HCEC 1CT (cell line): Measurements from ENCODE around the gene PVALEF.

Experiments used
- DNase-seq: peaks from one replicate; pipeline ENCODE4 v3.0.0-alpha.2; 2017

PVALEF gene

DNA sequence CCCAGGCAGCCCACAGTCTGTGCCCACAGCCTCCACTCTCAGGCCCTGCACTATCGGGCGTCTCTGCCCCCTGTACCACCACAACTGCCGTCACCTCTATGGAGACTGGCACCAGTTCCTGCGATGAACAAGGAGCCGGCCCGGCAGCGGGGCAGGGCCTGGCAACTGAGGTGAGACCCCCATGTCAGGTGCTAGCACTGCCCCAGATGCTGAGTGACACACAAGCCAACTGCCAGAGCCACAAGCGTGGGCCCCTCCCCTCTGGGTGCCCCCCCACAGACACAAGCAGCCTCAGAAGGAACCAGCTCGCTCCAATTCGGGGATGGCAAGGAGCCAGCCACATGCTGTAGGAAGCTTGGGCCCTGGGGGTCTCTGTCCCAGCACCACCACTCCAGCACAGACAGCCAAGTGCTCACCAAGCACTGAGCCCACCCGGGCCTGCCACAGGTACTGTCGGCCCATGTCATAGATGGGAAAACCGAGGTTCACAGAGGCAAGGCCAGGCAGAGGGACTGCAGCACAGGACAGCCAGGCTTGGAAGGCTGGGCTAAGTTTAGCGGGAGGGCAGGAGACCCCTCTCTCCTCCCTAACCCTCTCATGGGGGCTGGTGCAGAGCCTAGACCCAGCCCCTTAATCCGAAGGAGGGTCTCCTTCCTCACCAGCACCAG is 1.5 kb upstream of the PVALEF start:
- no peak for DNase-seq

DNA sequence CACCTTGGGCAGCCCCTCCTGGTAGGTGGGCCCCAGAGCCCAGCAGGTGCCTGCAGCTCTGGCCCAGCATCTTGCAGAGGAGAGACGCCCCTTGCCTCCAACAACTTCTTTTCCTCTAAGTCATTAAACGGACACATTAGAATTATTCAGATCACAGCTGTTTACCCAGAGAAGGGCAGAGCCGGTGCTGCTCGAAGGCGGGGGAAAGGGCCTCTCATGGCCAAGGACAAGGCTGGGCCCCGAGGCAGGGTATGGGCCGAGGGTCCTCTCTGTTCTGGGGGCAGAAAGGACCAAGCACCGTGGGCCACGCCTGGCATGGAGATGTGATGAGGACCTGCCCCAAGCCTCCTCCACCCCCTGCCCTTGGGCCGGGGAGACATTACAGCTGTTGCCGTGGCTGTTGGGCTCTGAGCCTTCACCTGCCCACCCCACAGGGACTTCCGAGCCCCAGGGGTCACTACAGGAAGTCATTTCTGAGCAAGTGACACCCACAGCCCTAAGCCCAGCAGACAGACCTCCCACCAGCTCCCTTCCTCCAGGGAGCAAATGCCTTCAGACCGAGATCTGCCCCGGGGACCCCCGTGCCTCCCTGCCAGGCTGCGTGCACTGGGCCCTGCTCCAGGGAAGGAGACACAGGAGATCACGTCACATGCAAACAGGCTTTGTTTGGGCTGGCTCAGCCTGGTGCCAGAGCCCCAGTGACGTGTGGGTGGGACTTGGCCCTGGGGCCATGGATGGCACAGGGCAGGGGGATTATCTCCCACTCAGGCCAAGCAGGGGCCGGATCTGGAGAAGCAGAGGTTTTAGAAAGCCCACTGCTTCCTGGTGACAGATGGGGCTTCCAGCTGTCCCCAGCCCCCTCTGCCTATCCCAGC is 699 bp upstream of the PVALEF start:
- DNase-seq: no peak

DNA sequence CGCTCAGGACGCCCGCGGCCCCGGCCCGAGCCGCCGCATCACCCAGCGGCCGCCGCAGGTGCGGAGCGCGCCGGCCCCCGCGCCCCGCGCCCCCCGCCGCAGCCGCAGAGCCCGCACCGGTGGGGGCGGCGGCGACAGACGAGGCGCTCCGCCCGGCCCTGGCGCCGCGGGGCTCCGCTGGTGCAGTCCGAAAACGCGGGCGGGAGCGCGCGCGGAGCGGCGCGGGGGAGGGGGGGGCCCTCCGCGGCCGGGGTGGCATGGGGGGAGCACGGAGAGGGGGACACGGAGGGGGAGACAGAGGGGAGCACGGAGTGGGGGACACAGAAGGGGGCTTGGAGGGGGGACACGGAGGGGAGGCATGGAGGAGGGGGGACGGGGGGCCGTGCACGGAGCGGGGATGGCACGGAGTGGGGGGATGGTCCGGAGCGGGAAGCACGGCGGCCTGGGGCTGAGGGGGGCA is 756 bp downstream of the PVALEF start, which contains the start of gene AATK:
AATK (minus strand) TSS at position 189 of the 460 bp plus-strand sequence. CDS start 229 bp downstream, outside the sequence.
- DNase-seq: no peak

DNA sequence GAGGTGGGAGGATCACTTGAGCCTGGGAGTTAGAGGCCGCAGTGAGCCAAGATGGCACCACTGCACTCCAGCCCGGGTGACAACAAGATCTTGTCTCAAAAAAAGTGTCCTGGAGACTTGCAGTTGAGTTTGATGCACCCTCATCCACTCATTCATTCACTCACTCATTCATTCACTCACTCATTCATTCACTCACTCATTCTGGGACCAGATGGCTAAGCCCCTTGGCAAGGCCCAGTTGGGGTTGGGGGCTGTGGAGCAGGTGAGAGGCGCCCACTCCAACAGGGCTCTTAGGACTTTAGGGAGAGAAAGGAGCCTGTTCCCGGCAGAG is 1.9 kb downstream of the PVALEF start:
- DNase-seq: no peak

DNA sequence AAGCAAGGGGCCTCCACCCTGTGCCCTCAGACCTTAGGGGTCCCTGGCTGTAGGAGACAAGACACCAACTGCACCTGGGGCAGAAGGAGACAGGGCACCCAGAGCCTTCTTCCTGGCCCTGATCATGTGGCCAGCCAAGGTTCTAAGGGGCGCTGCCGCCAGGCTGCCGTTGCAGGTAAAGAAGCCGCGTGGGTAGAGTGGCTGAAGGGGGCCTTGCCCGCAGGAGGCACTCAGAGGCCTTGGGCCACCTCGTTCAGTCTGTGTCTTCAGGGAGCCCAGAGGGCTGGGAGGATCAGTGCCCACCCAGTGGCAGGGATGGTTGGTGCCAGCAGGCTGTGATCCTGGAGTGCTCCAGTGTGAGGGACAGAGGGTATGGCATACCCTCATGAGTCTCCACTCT is 2.3 kb downstream of the PVALEF start:
- DNase-seq: no peak

DNA sequence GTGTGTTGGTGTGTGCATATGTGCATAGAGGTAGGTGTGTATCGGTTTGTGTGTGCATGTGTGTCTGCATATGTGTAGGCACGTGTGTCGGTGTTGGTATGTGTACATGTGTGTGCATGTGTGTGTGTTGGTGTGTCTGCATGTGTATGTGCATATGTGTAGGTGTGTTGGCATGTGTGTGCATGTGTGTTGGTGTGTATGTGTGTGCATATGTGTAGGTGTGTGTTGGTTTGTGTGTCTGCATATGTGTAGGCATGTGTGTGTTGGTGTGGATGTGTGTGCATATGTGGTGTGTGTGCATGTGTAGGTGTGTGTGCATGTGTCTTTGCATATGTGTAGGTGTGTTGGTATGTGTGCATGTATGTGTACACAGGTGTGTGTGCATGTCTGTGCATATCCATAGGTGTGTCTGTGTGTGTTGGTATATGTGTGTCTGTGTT is 4.6 kb downstream of the PVALEF start:
- no peak for DNase-seq

DNA sequence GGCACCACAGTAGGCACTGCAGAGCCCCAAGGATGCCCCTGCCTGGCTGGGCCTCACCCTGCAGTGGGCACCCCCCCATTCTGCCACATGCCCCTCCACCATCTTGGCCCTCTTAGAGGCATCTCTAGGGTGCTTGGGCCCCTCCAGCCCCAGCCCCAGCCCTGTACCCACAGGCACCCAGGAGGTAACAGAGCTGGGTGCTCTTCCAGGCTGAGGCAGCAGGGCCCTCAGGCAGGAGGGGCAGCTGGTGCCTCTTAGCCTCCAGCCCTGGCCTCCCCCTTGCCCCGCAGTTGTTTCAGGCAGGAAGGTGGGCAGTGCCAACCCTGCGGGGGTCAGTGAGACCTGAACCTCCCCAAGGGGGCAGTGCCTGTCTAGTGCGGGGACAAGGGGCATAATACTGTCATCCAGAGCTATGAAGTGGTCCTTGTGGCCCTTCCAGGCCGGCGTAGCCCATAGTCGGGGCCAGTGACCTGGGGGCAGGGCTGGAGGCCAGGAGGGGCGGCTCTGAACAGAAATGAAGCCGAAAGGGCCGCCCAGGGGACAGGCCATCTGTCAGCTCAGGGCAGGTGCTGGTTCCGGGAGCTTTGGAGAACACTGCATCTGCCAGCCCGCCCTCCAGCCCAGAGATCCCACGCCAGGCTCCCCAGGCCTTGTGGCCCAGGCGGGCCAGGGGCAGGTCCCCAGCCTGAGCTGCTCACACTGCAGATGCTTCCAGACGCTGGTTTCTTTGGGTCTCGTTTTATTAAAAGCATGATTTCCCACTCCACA is 5.6 kb downstream of the PVALEF start:
- no peak for DNase-seq

DNA sequence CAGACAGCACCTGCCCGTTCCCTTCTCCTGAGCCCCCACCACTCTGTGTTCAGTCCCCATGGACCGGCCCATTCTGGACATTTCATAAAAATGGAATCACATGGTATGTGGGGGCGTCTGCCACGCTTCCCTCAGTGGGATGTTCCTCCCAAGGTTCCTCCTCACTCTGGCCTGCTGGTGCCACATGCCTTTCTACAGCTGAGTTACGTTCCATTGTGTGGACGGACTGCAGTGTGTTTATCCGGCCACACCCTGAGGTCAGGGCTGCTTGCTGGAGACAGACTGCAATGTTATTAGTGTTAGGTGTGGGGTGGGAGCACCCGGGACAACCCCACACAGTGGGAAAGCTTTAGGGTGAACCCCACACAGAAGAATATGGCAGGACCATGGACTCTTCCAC is 6.6 kb downstream of the PVALEF start:
- DNase-seq: no peak

DNA sequence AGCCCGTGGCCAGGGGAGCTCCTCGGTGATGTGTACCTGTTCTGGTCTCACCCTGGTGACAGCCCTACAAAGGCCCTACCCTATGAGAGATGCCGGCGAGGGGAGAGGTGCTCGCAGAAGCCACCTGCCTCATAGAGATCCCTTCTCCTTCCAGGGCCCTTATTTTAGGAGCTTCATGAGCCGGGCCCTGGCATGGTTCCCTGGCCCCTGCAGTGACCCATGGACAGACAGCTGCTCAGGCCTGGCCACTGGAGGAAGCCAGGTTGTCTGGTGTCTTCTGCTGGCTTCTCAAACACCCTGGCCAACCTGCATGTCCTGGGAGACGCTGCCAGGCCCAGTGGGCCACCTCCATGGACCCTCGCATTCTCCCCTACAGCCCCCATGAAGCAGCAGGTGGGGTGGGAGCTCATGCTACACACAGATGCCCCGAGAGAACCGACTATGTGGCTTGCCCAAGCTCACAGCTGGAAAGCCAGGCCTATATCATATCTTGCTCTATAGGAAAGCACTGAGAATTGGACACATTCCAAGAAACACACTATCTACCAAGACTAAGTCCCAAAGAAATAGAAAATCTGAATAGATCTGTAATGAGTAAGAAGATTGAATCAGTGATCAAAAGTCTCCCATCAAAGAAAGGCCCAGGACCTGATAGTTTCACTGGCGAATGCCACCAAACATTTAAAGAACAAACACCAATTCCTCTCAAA is 7.9 kb downstream of the PVALEF start:
- DNase-seq: no peak

DNA sequence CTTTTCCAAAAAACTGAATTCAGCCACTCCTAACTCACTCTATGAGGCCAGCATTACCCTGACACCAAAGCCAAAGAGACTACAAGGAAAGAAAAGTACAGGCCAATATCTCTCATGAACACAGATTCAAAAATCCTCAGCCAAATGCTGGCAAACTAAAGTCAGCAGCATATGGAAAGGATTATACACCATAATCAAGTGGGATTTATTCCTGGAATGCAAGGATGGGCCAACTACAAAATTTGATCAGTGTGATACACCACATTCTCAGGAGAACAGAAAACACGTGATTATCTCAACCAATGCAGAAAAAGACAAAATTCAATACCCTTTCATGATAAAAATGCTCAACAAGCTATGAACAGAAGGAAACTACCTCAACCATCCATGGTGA is 8.5 kb downstream of the PVALEF start:
- DNase-seq: no peak

DNA sequence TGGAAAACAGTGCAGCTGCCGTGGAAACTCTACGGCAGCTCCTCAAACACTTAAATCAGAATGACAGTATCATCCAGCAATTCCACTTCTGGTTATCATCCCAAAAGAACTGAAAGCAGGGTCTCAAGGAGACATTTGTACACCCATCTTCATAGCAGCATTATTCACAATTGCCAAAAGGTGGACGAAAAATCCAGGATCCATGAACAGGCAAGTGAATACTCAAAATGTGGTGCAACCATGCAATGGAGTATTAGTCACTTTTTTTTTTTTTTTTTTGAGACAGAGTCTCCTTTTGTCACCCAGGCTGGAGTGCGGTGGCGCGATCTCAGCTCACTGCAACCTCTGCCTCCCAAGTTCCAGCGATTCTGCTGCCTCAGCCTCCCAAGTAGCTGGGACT is 11.4 kb downstream of the PVALEF start:
- DNase-seq: peak; percentile 11

DNA sequence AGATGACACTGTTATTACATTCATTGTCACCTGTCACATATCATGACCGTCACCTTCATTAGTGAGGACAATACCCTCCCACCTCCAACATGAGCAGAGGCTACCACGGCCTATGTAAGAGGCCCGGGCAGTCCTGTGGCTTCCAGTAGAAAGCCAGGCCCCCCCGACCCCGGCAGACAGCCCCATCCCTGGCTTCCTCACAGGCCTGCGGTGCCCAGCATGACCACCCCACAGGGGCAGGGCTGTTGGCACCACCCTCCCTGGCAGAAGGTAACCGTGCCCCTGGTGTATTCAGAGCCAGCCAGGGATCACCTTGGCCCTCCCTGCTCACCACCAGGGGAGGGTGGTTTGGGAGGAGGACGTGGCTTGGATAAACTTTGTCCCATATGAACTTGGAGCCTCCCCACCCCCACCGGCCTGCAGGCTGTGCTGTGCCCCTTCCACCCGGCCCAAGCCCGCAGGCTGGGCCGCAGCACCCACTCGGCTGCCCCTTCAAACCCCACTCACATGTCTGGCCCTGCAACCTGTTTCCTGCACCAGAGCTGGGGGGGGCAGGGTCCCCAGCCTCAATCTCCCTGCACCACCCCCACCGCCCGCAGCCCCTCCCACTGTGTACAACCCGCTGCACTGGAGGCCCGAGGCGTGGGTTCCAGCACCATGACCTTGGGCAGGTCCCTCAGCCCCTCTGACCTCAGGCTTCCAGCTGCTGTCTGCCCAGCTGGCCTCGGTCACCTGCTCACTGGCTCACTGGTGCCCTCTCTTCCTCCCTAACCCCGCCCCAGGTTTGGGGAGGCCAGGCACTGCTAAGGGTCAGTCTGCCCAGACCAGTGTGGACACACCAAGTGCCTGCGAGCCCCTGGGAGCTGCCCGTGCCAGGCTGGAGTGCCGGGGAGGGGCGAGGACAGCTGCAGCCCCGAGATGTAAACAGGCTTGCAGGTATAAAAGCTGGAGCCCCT is 13.1 kb downstream of the PVALEF start:
- no peak for DNase-seq

DNA sequence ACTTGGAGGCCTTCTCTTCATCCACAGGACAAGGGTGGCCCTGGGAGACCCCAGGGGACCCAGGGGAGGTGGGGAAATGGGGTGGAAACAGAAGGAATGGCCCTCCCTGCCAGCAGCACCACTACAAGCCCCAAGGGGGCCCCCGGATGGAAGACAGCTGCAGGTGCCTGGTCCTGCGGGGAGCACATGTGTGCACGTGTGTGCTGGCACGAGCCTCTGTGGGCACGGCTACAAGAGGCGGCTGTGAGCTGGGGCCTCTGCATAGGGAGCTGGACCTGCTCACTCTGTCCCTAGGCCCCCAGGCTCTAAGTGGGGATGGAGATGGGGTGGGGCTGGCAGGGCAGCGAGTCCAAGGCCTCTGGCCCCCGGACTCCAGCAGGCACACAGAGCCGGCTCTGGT is 13.9 kb downstream of the PVALEF start:
- DNase-seq: no peak

DNA sequence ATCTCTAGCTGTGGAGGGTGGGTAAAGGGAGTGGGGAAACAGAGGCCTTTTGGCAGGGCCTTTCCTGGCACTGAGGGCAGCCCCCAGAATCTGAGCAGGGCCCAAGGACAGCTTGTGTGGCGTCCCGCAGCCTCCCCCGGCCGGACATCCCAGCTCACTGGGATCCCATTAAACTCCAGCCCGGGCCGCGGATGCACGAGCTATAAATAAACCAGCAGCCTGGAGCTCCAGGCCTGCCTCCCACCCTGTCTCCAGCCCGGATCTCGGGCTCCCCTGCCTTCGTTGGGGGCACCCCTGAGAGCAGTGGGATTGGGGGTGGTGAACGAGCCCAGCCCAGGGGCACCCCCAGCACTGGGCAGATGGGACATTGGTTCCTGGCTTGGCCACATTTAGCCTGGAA is 14.6 kb downstream of the PVALEF start:
- DNase-seq: no peak

DNA sequence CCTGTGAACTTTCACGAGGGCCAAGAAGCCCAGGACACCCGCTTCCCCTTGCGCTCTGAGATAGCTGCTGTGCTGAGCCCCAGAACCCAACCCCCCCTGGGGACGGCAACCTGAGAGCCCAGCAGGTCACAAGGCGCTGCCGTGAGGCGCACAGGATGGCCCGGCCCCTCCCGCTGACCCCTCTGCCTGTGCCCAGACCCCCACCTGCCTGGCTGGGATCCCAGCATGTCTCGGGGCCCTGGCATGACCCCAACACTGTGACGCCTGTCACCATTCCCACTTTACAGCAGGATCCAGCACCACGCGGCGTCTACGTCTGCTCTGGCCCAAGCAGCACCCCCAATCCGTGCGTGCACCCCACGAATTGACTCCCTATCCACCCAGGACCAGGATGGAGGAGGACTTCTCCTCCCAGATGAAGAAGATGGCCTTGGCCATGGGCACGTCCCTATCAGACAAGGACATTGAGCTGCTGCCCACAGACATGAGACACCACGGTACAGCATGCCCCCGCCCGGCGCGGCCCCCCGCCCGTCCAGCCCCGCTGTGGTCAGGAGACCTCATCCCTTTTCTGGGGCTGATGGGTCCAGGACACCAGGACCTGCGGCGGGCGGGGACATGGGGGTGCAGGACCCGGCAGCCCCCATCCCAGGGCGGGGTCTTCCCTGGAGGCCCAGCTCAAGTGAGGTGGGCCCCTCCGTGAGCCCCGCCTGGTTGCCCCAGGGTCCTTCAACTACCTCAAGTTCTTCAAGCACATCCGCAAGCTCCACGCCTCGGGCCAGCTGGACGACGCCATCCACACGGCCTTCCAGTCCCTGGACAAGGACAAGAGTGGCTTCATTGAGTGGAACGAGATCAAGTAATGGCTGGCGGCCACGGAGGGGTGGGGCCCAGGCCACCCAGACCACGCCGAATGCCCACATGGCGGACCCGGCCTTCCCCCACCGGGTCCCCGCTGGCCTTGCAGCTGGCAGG is 15.8 kb downstream of the PVALEF start:
- DNase-seq: no peak

DNA sequence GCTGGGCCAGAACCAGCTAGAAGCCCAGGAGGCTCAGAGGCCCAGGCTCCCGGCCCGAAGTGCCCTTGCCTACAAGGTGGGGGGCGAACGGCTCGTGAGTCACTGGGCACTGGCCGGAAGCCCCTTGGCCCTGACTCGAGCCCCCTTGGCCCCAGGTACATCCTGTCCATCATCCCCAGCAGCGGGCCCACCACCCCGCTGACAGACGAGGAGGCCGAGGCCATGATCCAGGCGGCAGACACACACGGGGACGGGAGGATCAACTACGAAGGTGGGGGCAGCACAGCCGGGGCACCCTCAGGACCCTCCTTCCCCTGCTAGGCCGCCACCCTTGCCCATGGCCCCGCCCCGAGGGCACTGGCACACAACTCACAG is 16.5 kb downstream of the PVALEF start:
- DNase-seq: no peak

DNA sequence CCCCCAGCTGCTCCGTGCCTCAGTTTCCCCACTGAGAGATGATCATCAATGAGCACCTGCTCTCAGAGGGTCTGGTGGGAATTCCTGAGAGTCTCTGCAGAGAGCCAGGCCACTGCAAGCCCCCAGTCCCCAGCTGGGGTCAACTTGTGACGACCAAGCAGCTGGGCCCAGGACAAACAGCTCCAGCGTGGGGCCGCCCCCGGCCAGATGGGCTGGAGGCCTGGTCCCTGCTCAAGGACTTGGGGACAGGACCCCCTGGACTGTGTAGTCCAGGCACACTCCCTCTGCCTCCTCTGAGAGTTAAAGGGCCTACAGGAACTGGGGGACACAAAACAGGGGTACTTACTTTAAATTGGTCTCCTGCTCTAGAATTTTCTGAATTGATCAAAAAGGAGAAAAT is 17.3 kb downstream of the PVALEF start:
- no peak for DNase-seq

DNA sequence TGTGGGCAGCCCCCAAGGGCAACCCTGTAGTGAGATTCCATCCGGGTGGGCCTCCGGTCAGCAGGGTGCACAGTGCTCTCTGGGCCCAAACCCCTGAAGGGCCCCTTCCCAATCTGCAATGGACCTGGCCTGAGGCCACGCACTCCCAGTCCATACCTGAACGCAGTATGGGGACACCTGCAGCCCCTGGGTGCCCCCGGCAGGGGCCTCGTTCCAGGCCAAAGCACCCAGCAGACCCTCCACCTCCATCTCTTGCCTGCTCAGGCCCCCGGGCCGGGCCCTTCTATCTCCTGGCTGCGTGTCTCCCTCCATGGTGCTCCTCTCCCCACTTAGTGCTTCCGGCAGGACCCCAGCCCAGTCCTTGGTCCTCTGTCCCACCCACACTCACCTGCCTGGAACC is 18.0 kb downstream of the PVALEF start:
- DNase-seq: no peak

DNA sequence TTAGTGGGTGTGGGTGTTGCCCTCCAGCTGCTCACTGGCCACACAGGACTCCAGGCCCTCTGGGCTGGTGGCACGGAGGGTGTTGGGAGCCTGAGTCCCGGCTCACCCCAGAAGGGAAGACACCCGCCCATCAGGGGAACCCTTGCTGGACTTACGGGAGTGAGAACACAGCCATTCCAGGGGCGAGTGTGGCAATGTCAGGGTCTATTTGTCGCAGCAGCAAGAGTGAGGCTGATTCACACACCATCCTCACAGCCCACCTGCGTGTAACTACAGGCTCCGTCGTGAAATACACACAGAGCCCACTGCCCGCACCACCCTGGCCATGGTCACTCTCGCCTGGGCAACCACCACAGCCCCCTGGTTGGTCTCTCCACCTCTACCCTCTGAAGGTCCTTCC is 18.5 kb downstream of the PVALEF start:
- DNase-seq: no peak

DNA sequence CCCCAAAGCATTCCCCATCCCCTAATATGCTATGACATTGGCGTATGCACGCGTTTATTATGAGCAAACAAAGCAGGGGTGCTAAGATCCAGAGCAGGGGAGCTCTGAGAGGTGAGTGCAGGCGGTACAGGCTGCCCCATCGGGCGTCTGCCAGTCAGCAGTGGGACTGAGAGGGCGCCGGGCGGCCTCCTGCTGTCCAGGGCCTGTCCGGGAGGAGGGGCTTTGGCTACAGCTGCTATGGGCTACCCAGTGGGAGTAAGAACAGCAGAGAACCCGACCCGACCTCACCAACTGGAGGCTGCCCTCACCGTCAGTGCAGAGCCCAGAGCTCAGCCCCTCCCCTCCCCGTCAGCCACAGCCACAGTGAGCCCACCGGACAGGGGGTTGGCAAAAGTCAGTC is 19.2 kb downstream of the PVALEF start:
- DNase-seq: no peak

DNA sequence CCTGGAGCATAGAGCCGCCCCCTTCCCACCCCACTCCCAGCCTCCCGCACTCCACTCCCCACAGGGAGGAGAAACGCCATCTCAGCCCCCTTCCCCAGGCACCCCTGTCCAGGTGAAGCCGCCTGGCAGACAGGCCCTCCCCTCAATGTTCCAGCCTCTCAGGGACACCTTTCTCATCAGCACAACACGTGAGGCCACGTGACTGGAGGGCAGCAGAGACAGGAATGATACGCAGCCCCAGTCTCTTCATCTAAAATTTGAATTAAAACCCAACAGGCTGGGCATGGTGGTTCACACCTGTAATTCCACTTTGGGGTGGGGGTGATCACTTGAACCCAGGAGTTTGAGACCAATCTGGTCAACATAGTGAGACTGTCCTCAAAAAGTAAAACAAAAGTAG is 20.9 kb downstream of the PVALEF start:
- DNase-seq: no peak
